NCI-H345 (cell line): ENCODE data around the gene SCGB1D1.
"Not testable (repeated sequence)": the region's sequence is repeated elsewhere in the genome, so short reads cannot be mapped to it uniquely, and the experiment has no call there.

Experiments
- DNase-seq: peaks from one replicate; lab custom pipeline; 2025; lab: John Stamatoyannopoulos, UW

SCGB1D1 gene

GRCh38 chr11:62166371-62166770 is 23.6 kb upstream of the SCGB1D1 start:
- no peak for DNase-seq

DNA sequence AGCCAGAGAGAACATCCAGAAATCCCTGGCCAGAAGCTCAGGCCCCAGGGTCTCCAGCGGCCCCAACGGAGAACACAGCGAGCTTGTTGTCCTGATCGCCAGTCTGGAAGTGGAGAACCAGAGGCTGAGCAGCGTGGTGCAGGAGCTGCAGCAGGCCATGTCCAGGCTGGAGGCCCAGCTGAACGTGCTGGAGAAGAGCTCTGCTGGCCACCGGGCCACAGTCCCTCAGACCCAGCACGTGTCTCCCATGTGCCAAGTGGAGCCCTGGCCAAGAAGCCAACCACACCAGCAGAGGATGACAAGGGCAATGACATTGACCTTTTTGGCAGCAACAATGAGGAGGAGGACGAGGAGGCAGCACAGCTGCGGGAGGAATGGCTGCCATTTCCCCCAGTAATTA is 20.6 kb upstream of the SCGB1D1 start:
- DNase-seq, result no peak

GRCh38 chr11:62169935-62170334 is 20.1 kb upstream of the SCGB1D1 start:
- no peak for DNase-seq

DNA sequence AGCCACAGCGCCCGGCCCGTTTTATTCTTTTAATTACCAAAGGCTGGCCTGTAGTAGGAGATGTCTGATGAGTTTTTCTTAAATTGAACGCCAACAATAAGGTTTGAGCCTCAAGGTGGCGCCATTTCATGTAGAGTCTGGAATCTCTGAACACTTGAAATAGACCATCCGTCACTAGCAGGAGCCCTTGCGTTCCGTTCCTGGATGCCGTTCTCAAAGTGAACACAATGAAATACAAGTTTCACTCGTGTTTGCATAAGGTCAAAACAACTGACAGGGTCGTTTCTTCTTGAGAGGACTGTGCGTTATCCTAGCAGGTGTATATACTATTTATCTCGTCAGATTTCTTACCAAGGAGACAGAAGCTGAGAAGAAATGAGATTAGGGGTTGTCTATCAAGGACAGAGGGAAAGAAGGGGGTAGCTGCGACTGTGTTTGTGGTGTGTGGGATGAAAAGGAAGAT is 18.7 kb upstream of the SCGB1D1 start:
- peak; percentile 90 for DNase-seq

DNA sequence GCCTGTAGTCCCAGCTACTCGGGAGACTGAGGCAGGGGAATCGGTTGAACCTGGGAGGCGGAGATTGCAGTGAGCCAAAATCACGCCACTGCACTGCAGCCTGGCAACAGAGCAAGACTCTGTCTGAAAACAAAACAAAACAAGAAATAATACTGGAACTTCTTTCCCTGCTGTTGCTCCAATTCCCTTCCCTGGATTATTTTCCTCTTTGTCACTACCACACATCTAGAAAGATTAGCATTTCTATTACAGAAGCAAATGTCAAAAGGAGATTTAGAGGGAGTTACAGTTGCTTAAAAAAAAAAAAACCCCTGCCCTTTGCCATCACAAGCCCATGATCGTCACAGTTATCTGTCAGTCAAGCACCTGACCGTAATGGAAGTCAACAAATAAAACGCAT is 17.7 kb upstream of the SCGB1D1 start:
- peak; percentile 9 for DNase-seq

- no peak for DNase-seq
These were observed 13.2 kb upstream of the SCGB1D1 start for GRCh38 chr11:62176766-62177165.

- peak; percentile 39 for DNase-seq
These were observed 10.0 kb upstream of the SCGB1D1 start for GRCh38 chr11:62179995-62180394.

- DNase-seq, result no peak
These were observed 8.9 kb upstream of the SCGB1D1 start for GRCh38 chr11:62181097-62181496.

- no peak for DNase-seq
These were observed 7.7 kb upstream of the SCGB1D1 start for GRCh38 chr11:62182147-62182891.

GRCh38 chr11:62186195-62186594 is 3.8 kb upstream of the SCGB1D1 start:
- DNase-seq, result peak; percentile 89

- no peak for DNase-seq
These were observed 3.9 kb downstream of the SCGB1D1 start for GRCh38 chr11:62193952-62194351.

DNA sequence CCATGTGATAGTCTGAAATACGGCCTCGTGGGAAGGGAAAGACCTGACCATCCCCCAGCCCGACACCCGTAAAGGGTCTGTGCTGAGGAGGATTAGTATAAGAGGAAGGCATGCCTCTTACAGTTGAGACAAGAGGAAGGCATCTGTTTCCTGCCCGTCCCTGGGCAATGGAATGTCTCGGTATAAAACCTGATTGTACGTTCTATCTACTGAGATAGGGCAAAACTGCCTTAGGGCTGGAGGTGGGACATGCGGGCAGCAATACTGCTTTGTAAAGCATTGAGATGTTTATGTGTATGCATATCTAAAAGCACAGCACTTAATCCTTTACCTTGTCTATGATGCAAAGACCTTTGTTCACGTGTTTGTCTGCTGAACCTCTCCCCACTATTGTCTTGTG is 5.0 kb downstream of the SCGB1D1 start:
- DNase-seq, result not testable (repeated sequence)

DNA sequence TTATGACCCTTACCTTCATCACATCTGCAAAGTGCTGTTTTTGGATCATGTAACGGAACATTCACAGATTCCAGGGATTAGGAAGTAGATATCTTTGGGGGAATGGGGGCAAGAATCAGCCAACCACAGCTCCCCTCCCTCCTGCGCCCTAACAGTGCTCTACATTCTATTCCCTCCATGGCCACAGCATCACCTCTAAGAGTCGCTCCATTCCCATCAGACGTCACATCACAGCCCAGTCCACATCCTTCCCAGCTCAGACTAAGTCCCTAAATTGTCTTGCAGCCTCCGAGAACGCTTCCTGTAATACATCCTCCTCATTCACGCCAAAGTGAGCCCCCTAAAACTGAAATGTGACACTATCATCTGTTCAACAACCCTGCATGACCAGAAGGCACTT is 5.9 kb downstream of the SCGB1D1 start:
- DNase-seq, result no peak

DNA sequence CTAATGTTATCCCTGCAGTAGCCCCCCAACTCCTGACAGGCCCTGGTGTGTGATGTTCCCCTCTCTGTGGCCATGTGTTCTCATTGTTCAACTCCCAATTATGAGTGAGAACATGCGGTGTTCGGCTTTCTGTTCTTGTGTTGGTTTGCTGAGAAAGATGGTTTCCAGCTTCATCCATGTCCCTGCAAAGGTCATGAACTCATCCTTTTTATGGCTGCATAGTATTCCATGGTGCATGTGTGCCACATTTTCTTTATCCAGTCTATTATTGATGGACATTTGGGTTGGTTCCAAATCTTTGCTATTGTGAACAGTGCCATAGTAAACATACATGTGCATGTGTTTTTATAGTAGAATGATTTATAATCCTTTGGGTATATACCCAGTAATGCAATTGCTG is 7.4 kb downstream of the SCGB1D1 start:
- not testable (repeated sequence) for DNase-seq

GRCh38 chr11:62201376-62201775 is 11.4 kb downstream of the SCGB1D1 start:
- peak; percentile 19 for DNase-seq

DNA sequence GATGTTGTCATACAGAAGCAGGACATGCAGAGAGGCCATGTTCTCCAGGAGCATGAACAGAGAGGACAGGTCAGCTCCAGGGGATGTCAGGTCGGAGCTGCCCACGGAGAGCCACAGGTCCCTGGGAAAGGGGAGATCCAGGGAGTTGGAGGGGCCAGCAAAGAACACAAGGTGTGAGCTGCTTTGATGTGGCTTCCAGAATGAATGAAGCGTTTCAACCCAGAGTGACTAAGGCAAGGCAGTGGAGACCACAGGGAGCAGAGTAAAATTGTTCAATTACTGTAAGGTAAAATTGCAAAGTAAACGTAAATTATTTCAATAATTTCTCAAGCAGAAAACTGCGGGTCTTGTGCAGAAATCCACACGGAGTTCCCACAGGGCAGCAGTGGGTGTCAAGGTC is 12.9 kb downstream of the SCGB1D1 start:
- DNase-seq, result no peak

- DNase-seq, result no peak
These were observed 14.4 kb downstream of the SCGB1D1 start for GRCh38 chr11:62204430-62204829.

GRCh38 chr11:62205441-62205840 is 15.4 kb downstream of the SCGB1D1 start:
- DNase-seq, result no peak

- DNase-seq, result not testable (repeated sequence)
These were observed 16.5 kb downstream of the SCGB1D1 start for GRCh38 chr11:62206276-62207066.

DNA sequence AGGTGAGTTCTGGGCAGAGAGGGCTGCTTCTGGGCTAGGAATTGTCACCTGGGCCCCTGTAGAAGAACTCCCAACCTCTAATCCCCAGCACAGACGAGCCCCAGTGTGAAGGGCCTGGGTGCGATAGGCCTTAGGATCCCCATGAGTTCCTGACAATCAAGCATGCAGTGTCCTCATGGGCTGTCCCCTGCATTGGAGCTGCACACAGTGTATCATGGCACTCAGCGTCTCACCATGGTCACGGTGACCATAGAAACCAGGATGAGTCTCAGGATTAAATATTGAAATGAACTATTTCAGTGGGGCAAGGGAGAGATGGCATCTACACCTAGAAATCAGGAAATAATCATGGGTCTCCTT is 18.7 kb downstream of the SCGB1D1 start:
- no peak for DNase-seq

DNA sequence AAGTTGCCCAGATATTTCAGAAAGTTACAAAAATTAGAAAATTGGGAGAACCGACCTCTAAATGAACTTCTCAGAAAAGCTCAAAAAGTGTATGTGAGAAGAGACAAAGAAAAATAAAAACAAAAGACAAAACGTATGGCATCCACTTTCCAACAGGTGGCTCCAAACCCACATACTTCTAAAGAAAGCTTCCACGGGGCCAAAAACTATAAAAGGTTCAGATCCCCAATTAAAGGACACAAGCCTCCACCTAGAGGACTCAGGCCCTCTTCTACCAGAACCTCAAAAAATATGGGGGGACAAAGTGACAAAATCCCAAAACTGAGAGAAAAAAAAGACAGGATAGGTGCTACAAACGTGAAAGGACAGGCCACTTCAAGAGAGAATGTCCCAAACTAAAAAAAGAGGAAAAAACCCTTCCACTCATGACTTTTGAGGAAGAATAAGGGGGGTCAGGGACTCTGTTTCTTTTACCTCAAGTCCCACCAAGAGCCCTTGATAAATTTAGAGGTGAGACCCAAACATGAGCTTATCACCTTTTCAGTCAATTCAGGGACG is 27.3 kb downstream of the SCGB1D1 start:
- peak; percentile 34 for DNase-seq

GRCh38 chr11:62221498-62221897 is 31.5 kb downstream of the SCGB1D1 start:
- DNase-seq, result no peak

GRCh38 chr11:62223095-62223494 is 33.1 kb downstream of the SCGB1D1 start:
- DNase-seq, result no peak
